Measurements from ENCODE around the gene CCIN.

CCIN gene

GRCh38 chr9:36169166-36169565, at the start of gene CCIN:
TSS of gene CCIN (plus strand) at chr9:36169388. CDS start at chr9:36169503, 115 bp downstream.
- DNase-seq (ENCODE audit: low read depth): no peak
- H3K4me3 ChIP-seq (ENCODE audit: low read depth, low read length): no peak within 1 kb of the TSS
- no peak for TF ChIP-seq CTCF (IDR thresholded peaks at IDR 0.05; ENCODE audit: insufficient read depth, low read depth, low read length, missing control alignments)

DNA sequence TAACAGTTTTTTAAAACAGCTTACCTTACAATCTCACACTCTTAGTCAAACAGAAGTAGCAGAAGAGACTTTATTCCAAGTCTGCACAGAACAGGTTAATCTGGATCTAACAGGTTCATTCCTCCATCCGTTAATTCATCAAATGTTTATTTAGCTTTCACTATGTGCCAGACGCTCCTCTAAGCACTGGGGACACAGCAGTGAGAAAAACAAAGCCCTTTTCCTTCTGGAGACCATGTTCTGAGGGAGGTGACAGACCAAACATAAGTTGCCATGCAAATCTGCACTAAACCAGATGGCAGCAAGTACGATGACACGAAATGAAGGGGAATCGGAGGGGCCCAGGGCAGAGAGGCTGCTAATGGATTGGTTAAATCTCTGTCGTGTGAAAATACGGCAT, 49.7 kb upstream of the CCIN start:
- no peak for DNase-seq (ENCODE audit: low read depth)
- no peak for TF ChIP-seq CTCF (IDR thresholded peaks at IDR 0.05; ENCODE audit: insufficient read depth, low read depth, low read length, missing control alignments)
- H3K4me3 ChIP-seq (ENCODE audit: low read depth, low read length): no peak overlapping the region

- no peak for DNase-seq (ENCODE audit: low read depth)
- no peak overlapping the region for H3K4me3 ChIP-seq (ENCODE audit: low read depth, low read length)
- TF ChIP-seq CTCF (IDR thresholded peaks at IDR 0.05; ENCODE audit: insufficient read depth, low read depth, low read length, missing control alignments): no peak
Measured at GRCh38 chr9:36120705-36121104, 48.5 kb upstream of the CCIN start.

GRCh38 chr9:36121971-36122370, 47.2 kb upstream of the CCIN start:
- no peak overlapping the region for H3K4me3 ChIP-seq (ENCODE audit: low read depth, low read length)
- DNase-seq (ENCODE audit: low read depth): no peak
- TF ChIP-seq CTCF (IDR thresholded peaks at IDR 0.05; ENCODE audit: insufficient read depth, low read depth, low read length, missing control alignments): no peak

DNA sequence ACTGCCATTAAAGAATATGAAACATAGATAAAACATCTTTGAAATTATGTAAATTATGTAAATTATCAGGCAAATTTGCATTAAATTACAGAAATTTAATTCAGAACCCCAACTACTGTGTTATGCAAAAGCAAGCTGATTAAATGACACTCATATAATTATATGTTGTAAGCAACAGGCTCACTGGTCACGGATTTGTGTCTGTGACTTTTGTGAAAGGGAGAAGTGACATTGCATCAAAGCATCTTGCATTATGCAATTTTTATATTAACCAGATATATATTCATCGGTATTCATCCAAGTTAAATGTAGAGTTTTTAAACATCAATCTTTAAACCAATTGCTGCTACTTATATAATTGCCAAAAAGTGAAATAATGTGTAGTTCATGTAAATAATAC, 45.7 kb upstream of the CCIN start:
- H3K4me3 ChIP-seq (ENCODE audit: low read depth, low read length): no peak overlapping the region
- no peak for DNase-seq (ENCODE audit: low read depth)
- no peak for TF ChIP-seq CTCF (IDR thresholded peaks at IDR 0.05; ENCODE audit: insufficient read depth, low read depth, low read length, missing control alignments)

DNA sequence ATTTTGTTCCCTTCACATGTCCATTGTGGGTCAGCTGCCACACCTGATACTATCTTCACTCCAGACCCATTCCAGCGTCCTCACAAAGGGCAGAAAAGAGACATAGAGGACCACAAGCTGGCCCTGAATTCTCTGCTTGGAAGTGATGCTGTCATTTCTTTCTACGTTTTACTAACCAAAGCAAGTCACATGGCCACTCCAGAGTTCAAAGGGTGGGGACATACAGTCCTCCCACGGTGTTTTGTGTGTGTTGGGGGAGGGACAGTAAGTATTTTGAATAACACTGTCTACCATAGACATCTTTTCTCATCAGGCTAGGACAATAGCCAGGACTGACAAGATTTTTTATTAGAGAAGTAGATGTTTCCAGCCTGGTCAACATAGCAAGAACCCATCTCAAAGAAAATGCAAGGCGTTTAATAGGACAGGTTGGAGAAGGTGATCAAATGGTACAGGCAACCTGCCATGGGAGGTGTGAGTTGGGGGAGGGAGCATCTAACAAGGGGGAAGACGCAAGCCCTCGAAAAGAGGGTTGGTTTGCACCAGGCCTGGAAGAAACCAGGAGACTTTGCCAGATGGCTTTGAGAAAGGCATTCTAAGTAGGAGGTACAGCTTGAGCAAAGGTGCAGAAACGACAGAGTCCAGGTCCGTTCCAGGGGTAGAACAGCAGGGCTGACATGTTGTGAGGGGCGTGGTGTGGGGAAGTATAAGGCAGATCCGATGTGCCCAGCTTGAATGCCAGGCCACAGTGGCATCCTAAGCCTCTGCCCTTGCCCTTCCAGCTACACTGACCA, 43.9 kb upstream of the CCIN start:
- DNase-seq (ENCODE audit: low read depth): no peak
- no peak for TF ChIP-seq CTCF (IDR thresholded peaks at IDR 0.05; ENCODE audit: insufficient read depth, low read depth, low read length, missing control alignments)

More for the DNA sequence above, 43.9 kb upstream of the CCIN start:
- no peak overlapping the region for H3K4me3 ChIP-seq (ENCODE audit: low read depth, low read length)

Data from GM12865 (cell line).